Duodenal mucosa (tissue), 2 donors: ENCODE measurements around the gene FTCD.

Source experiments
- H3K27ac ChIP-seq: one replicate; pipeline ENCODE4 v1.7.0; 2013; ENCODE audit warnings: low read depth, low read length
- H3K27me3 ChIP-seq, 2 donors: one replicate each; pipeline ENCODE4 v1.7.0; 2013; ENCODE audit warnings: low read length in 2 of 2, control low read depth in 1 of 2; ENCODE audit not compliant: insufficient read depth in 2 of 2, control insufficient read depth in 1 of 2
- H3K36me3 ChIP-seq, 2 donors: one replicate each; pipeline ENCODE4 v1.7.0; 2013; ENCODE audit warnings: low read length in 2 of 2, control low read depth in 1 of 2; ENCODE audit not compliant: insufficient read depth in 2 of 2, control insufficient read depth in 1 of 2
- H3K4me1 ChIP-seq, 2 donors: one replicate each; pipeline ENCODE4 v1.7.0; 2013; ENCODE audit warnings: low read length in 2 of 2, control low read depth in 1 of 2; ENCODE audit not compliant: insufficient read depth in 2 of 2, control insufficient read depth in 1 of 2
- H3K4me3 ChIP-seq, 2 donors: one replicate each; pipeline ENCODE4 v1.7.0; 2013; ENCODE audit warnings: low read length in 2 of 2, low read depth in 1 of 2
- H3K9ac ChIP-seq, 2 donors: one replicate each; pipeline ENCODE4 v1.7.0; 2013; ENCODE audit warnings: low read length in 2 of 2, low read depth in 1 of 2
- H3K9me3 ChIP-seq, 2 donors: one replicate each; pipeline ENCODE4 v1.7.0; 2013; ENCODE audit warnings: low read length in 2 of 2, control low read depth in 1 of 2; ENCODE audit not compliant: control insufficient read depth in 1 of 2

The FTCD gene

DNA sequence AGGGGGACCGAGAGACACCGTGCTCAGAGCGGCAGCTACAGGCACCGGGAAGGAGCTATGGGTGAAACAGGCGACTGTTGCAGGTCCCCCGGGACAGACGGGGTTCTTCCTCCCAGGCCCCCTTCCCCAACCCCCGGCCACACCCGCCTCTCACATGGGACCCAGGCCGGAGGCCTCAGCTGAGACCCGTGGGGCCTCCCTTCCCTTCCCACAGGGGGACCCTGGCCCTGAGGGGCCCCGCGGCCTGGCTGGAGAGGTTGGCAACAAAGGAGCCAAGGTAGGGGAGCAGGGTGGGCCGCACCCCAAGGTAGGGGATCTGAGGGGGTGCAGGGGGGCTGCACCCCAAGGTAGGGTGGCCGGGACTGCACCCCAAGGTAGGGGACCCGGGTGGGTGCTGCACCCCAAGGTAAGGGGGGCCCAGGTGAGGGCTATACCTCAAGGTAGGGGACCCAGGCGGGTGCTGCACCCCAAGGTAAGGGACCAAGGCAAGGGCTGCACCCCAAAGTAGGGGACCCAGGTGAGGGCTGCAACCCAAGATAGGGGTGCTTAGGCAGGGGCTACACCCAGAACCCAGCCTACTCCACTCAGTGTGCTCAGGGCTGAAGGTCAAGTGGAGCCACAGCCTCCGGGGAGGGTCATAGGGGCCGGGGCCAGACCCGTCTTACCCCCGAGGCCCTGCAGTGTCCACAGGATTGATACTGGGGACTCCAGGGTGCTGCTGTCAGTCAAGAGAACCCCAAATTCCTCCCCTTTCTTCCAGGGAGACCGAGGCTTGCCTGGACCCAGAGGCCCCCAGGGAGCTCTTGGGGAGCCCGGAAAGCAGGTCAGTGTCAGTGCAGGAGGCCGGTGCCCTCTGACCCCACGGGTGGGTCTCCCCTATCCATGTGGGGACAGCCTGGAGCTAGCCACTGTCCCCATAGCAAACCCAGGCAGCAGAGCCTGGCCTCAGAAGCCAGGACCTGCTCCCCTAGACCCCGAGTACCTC is 34.8 kb downstream of the FTCD start:
- Histone ChIP-seq H3K9ac (no peak overlapping the region), H3K4me1 (no peaks in the 10 kb centered on the region), H3K27me3 (no peaks in the 10 kb centered on the region), H3K4me3 (no peak overlapping the region), H3K36me3 (peaks cover 0 to 11% of the 10 kb centered on the region in 2 donors), H3K9me3 (no peaks in the 10 kb centered on the region), H3K27ac (no peak overlapping the region)

DNA sequence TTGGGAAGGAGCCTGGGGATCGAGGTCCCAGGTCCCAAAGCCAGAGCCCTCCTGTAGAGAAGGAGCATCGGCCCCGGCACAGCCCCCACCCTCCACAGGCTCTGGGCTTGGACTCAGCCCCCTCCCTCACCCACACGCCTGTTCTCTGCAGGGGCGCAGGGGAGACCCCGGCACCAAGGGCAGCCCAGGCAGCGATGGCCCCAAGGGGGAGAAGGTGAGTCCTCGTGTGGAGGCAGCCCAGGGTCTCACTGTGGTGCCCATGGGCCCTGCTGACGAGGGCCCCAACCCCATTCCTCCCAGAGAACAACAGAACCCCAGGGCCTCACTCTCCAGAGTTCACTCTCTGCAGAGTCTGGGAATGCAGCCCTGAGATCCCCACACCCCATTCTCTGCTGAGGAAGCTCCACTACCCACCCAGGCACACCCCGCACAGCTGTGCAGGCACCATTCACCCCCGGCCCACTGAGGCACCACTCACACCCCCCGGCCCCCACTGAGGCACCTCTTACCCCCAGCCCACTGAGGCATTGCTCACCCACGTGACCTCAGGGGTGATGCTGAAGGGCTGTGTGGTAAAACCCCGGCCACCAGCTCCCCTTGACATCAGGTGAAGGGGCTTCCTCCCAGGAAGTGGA is 35.6 kb downstream of the FTCD start:
- Histone ChIP-seq H3K36me3 (peaks cover 0 to 12% of the 10 kb centered on the region in 2 donors), H3K4me3 (no peak overlapping the region), H3K27me3 (no peaks in the 10 kb centered on the region), H3K4me1 (no peaks in the 10 kb centered on the region), H3K27ac (no peak overlapping the region), H3K9ac (no peak overlapping the region), H3K9me3 (no peaks in the 10 kb centered on the region)

DNA sequence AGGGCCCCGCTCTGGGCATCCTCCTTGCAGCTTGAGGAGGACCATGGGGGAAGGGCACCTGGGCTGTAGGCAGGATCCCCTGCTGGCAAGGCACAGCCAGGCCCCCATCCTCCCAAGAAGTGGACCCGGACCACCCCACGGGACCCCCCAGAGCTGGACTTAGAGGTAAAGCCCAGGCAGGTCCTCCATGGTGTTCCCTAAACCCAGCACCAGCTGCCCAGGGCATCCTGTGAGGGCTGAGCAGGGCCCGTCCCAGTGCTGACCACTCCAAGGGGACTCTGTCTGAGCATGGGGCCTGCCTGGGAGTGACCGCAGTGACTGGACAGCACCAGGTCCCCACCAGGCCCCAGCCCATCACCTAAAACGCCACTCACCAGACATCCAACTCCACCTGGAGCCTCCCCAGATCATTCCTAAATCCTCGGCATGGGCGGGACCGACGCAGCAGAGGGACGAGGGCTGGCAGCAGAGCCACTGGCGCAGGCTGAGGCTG is 36.2 kb downstream of the FTCD start:
- H3K27ac ChIP-seq = no peak overlapping the region
- H3K36me3 ChIP-seq = peaks cover 0 to 12% of the 10 kb centered on the region in 2 donors
- no peak overlapping the region for H3K4me3 ChIP-seq
- no peaks in the 10 kb centered on the region for H3K27me3 ChIP-seq
- H3K9ac ChIP-seq = no peak overlapping the region
- H3K9me3 ChIP-seq = no peaks in the 10 kb centered on the region
- no peaks in the 10 kb centered on the region for H3K4me1 ChIP-seq

DNA sequence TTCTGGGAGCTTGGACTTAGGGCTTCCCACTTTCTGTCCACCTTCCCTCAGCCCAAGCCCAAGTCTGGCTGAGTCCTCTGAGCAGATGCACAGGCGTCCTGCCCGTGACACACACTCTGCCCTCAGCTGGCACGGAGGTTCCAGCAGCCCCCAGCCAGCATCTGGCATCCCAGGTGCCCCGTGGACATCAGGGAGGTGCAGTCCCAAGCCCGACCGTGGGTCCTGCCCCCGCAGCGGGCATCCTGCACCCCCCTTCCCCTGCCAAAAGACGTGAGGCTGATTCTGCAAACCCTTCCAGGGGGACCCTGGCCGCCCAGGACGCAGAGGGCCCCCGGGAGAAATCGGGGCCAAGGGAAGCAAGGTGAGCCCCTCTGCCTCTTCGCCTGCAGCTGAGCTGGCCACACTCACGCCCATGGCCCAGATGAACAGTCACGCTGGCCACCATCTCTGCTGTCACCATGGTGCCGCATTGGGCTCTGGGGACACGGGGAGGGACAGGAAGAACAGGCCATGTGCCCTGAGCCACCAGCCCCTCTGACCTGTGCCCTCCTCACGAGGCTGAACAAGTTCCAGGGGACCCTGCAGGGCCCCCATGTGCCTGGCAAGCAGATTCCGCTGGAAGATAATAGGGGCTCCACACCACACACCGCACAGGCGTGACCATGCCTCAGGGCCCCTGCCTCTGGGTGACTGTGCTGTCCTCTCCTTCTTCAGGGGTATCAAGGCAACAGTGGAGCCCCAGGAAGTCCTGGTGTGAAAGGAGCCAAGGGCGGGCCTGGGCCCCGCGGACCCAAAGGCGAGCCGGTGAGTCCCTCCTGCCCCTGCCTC is 36.8 kb downstream of the FTCD start:
- Histone ChIP-seq H3K9ac (no peak overlapping the region), H3K36me3 (peaks cover 0 to 12% of the 10 kb centered on the region in 2 donors), H3K27me3 (no peaks in the 10 kb centered on the region), H3K9me3 (no peaks in the 10 kb centered on the region), H3K4me1 (no peaks in the 10 kb centered on the region), H3K27ac (no peak overlapping the region), H3K4me3 (no peak overlapping the region)

DNA sequence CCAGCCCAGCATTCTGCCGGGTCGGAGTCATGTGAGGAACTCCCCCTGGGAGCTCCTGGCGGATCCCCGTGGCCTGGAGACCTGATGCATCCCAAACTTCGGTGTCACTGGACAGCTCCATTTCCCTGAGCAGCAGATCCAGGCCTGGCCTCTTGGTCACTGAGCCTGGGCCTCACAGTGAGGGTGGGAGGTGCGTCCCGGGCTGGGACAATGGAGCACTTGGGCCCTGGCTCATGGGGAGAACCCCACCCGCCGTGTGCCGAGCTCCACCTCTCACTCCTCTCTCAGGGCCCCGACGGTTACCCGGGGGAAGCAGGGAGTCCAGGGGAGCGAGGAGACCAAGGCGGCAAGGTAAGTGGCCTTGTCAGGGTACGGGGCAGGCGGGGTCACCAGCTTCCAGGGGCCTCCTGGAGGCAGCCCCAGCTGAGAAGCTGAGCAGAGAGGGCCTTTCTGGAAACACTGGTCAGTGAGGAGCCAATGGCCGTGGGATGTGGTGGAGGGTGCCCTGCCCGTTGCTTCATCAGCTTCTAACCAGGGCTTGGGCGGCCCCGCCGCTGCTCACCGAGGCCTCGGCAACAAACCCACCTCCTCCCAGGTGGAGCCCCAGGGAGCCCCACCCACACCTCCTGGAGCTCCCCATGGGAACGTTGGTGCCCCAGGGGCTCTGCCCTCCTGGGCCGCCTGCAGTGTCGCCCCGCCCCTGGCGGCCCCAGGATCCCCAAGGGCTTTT is 37.6 kb downstream of the FTCD start:
- H3K27me3 ChIP-seq = no peaks in the 10 kb centered on the region
- peaks cover 0 to 12% of the 10 kb centered on the region in 2 donors for H3K36me3 ChIP-seq
- no peak overlapping the region for H3K4me3 ChIP-seq
- no peaks in the 10 kb centered on the region for H3K9me3 ChIP-seq
- no peak overlapping the region for H3K9ac ChIP-seq
- no peak overlapping the region for H3K27ac ChIP-seq
- no peaks in the 10 kb centered on the region for H3K4me1 ChIP-seq

DNA sequence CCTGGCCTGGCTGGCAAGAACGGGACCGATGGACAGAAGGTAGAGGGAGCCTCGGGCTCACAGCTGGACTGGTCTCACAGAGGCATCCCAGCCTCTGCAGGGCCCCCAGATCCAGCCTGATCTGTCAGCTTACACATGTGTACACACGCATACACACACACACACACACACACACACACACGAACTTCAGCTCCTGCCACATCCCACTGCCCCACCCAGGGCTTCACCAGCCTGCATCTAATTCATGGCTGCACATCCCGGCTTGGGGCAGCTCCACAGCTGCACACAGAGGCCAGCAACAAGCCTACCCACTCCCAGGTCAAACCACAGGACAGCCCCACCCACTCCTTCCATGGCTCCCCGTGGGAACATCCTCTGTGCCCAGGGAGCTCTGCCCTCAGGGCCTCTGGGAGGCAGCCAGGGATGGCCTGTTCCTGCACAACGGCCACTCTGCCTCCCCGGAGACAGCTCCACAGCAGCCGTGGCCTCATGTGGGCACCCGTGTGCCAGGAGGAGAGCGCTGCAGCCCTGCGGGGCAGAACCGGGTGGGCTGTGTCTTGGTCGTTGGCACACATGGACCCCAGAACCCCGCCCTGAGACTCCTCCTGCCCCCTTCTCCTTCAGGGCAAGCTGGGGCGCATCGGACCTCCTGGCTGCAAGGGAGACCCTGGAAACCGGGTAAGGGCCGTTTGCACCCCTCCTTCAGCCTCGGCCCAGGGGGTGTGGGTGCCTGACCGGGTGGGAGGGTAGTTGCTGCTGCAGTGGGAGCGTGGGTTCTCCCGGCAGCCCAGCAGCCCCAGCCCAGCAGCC is 38.4 kb downstream of the FTCD start:
- Histone ChIP-seq H3K27ac (no peak overlapping the region), H3K4me1 (no peaks in the 10 kb centered on the region), H3K36me3 (peaks cover 0 to 12% of the 10 kb centered on the region in 2 donors), H3K4me3 (no peak overlapping the region), H3K9ac (no peak overlapping the region), H3K9me3 (no peaks in the 10 kb centered on the region), H3K27me3 (no peaks in the 10 kb centered on the region)

DNA sequence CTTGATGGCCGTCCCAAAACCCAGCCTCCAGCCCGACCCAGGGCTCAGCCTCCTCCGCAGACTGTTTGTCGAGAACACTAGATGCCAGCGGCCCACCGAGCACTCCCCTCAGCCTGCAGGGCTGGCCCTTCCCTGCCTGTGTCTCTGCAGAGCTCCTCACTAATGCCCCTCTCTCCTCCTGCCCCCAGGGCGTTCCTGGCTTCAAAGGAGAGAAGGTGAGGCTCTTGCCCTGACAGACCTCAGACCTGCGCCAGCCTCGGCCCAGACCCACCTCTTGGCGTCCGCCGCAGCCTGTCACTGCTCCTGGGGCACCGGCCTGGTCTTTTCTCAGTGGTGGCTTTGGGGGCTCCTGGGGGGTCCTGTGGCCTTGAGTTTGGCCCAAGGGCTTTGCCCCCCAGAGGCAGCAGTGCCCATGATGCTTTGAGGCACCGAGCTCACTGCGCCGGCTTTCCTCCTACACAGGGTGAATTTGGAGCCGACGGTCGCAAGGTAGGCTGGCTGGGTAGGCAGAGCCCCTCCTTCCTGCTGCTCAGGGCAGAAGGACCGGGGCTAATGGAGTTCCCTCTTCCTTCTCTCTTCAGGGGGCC is 39.1 kb downstream of the FTCD start:
- Histone ChIP-seq H3K36me3 (peaks cover 0 to 10% of the 10 kb centered on the region in 2 donors), H3K27me3 (no peaks in the 10 kb centered on the region), H3K9me3 (no peaks in the 10 kb centered on the region), H3K27ac (no peak overlapping the region), H3K9ac (no peak overlapping the region), H3K4me1 (no peaks in the 10 kb centered on the region), H3K4me3 (no peak overlapping the region)

DNA sequence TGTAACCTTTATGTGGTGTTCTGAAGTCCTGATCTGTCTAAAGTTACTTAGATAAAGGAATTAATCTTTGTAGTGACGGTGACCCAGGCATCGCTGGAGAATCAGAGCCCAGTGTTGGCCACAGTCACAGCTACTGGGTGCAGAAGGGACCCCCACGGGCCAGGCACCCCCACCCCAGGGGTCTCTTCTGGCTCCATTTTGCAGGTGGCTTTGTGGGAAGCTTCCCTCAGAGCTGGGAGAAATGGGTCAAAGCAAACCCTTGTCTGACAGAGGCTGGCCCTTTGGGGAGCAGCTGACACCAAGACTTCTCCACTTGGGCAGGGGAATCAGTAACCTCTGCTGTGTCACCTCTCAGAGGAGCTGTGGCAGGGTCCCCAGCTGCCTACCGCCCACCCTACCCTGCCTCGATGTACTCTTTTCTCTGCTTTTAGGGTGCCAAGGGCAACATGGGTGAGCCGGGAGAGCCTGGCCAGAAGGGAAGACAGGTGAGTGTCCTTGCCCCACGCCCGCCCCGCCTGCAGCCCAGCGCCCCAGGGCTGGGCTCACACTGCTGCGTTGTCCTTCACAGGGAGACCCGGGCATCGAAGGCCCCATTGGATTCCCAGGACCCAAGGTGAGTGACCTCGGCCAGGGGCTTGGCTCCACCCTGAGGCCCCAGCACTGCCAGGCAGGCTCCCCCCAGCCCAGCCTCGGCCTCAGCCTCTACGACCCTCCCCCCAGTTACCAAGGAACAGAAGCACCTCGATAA is 39.8 kb downstream of the FTCD start:
- H3K9me3 ChIP-seq = no peaks in the 10 kb centered on the region
- H3K4me1 ChIP-seq = no peaks in the 10 kb centered on the region
- H3K27me3 ChIP-seq = no peaks in the 10 kb centered on the region
- no peak overlapping the region for H3K9ac ChIP-seq
- H3K36me3 ChIP-seq = peaks cover 0 to 9% of the 10 kb centered on the region in 2 donors
- H3K27ac ChIP-seq = no peak overlapping the region
- no peak overlapping the region for H3K4me3 ChIP-seq
